Astrocyte (in vitro differentiated cells and primary cell): Measurements from ENCODE around the gene WNT9B. TPM values are rescaled to one million over a fixed set of nuclear protein-coding genes. Genes with fewer than 3 reads are reported as not detected.

Experiments used
- DNase-seq: peaks from one replicate; pipeline ENCODE4 v3.0.0-alpha.2; 2010; ENCODE audit warnings: low read depth
- FAIRE-seq: peaks from 2 replicates; lab custom pipeline; 2011; peaks lifted over from hg19 to GRCh38; lab: Jason Lieb, UNC
- H2AFZ ChIP-seq: 2 replicates; pipeline ENCODE4 v1.6.0; 2012; ENCODE audit warnings: low read depth, low read length, inconsistent platforms
- H3K27ac ChIP-seq: 2 replicates; pipeline ENCODE4 v1.5.1; 2011; ENCODE audit warnings: low read depth, low read length, inconsistent platforms
- H3K27me3 ChIP-seq: 2 replicates; pipeline ENCODE4 v1.6.0; 2011; ENCODE audit warnings: low read length, inconsistent platforms; ENCODE audit not compliant: insufficient read depth
- H3K36me3 ChIP-seq: 2 replicates; pipeline ENCODE4 v1.5.1; 2011; ENCODE audit warnings: low read length, inconsistent platforms; ENCODE audit not compliant: insufficient read depth
- H3K4me1 ChIP-seq: 2 replicates; pipeline ENCODE4 v1.5.1; 2011; ENCODE audit warnings: low read length, inconsistent platforms; ENCODE audit not compliant: insufficient read depth
- H3K4me2 ChIP-seq: 2 replicates; pipeline ENCODE4 v1.6.0; 2012; ENCODE audit warnings: low read length, inconsistent platforms
- H3K4me3 ChIP-seq: 2 replicates; pipeline ENCODE4 v1.5.1; 2011; ENCODE audit warnings: low read depth, mild to moderate bottlenecking, low read length, inconsistent platforms; ENCODE audit not compliant: insufficient read depth
- H3K79me2 ChIP-seq: 2 replicates; pipeline ENCODE4 v1.6.0; 2012; ENCODE audit warnings: mild to moderate bottlenecking, low read length, inconsistent platforms; ENCODE audit not compliant: insufficient read depth
- H3K9ac ChIP-seq: 2 replicates; pipeline ENCODE4 v1.6.0; 2012; ENCODE audit warnings: mild to moderate bottlenecking, low read length, inconsistent platforms
- H3K9me3 ChIP-seq: 2 replicates; pipeline ENCODE4 v1.5.1; 2012; ENCODE audit warnings: low read depth, mild to moderate bottlenecking, low read length, inconsistent platforms; ENCODE audit not compliant: insufficient read depth
- H4K20me1 ChIP-seq: 2 replicates; pipeline ENCODE4 v1.6.0; 2012; ENCODE audit warnings: low read length, inconsistent platforms; ENCODE audit not compliant: insufficient read depth
- H3K27ac Mint-ChIP-seq: one replicate; pipeline ENCODE4 v1.8.0; 2021; ENCODE audit warnings: mild to moderate bottlenecking, mixed read lengths; ENCODE audit not compliant: unreplicated experiment
- H3K27me3 Mint-ChIP-seq: one replicate; pipeline ENCODE4 v1.8.0; 2021; ENCODE audit warnings: low read depth, mixed read lengths; ENCODE audit not compliant: unreplicated experiment
- H3K36me3 Mint-ChIP-seq: one replicate; pipeline ENCODE4 v1.8.0; 2021; ENCODE audit warnings: low read depth, mixed read lengths; ENCODE audit not compliant: unreplicated experiment
- H3K4me1 Mint-ChIP-seq: one replicate; pipeline ENCODE4 v1.8.0; 2021; ENCODE audit warnings: low read depth, mixed read lengths; ENCODE audit not compliant: unreplicated experiment
- H3K4me3 Mint-ChIP-seq: one replicate; pipeline ENCODE4 v1.8.0; 2021; ENCODE audit warnings: mild to moderate bottlenecking, moderate library complexity, mixed read lengths; ENCODE audit not compliant: unreplicated experiment
- H3K9me3 Mint-ChIP-seq: one replicate; pipeline ENCODE4 v1.8.0; 2021; ENCODE audit warnings: mild to moderate bottlenecking, mixed read lengths; ENCODE audit not compliant: unreplicated experiment
- EZH2 ChIP-seq: IDR thresholded peaks from 2 replicates; pipeline ENCODE4 v1.6.1; 2012; ENCODE audit warnings: mild to moderate bottlenecking, low read length, inconsistent platforms; ENCODE audit not compliant: insufficient read depth
- total RNA-seq: library from RNA; stranded (reverse); gene quantifications from 2 replicates; pipeline ENCODE4 v1.2.1, GENCODE V29; 2021
- TF ChIP-seq, protein P1 (sequence below): IDR thresholded peaks from 2 replicates; pipeline ENCODE4 v1.5.1; 2011; ENCODE audit warnings: low read depth, mild to moderate bottlenecking, inconsistent platforms, low read length, moderate library complexity; ENCODE audit not compliant: insufficient read depth

The WNT9B gene
- total RNA-seq, 1 donor from 2014 or later = 0.48 TPM

DNA sequence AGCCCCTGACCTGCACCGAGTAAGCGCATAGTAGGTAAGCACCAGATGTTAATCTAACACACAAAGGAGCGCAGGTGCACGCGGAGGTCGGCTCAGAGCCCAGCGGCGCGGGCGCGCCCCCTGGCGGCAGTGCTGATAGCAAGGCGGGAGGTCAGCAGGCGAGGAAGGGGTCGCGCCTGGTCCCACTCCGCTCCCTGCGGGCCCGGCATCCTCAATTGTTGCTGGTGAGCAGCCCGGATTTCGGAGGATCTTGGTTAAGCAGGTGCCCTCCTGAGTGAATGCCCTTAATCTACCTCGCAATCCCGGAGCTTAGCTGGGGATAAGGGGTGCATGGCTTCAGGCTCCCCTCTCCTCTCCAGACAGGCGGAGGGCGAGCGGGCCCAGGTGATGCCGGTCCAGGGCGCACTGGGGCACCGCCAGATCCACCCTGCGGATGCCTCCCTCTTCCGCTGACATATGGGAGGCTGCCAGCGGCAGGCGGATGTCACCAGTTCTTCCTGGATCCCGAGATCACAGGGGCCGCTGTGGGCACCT, 28.9 kb upstream of the WNT9B start:
- H3K4me1 Mint-ChIP-seq = no peaks in the 10 kb centered on the region
- H2AFZ ChIP-seq = no peak overlapping the region
- no peaks in the 10 kb centered on the region for H4K20me1 ChIP-seq
- no peak overlapping the region for H3K4me2 ChIP-seq
- peaks cover 58% of the 10 kb centered on the region for H3K27me3 ChIP-seq
- no peak overlapping the region for H3K4me3 Mint-ChIP-seq
- H3K4me3 ChIP-seq = no peak overlapping the region
- H3K9me3 ChIP-seq = no peaks in the 10 kb centered on the region
- peaks cover 6% of the 10 kb centered on the region for H3K4me1 ChIP-seq
- peaks cover 52% of the 10 kb centered on the region for H3K27me3 Mint-ChIP-seq
- peaks cover 2% of the 10 kb centered on the region for H3K9me3 Mint-ChIP-seq
- H3K79me2 ChIP-seq = no peaks in the 10 kb centered on the region
- H3K27ac Mint-ChIP-seq = no peak overlapping the region
- H3K36me3 Mint-ChIP-seq = peaks cover 2% of the 10 kb centered on the region
- no peak for FAIRE-seq
- no peak overlapping the region for H3K9ac ChIP-seq
- no peak for TF ChIP-seq EZH2
- TF ChIP-seq, protein P1, sequence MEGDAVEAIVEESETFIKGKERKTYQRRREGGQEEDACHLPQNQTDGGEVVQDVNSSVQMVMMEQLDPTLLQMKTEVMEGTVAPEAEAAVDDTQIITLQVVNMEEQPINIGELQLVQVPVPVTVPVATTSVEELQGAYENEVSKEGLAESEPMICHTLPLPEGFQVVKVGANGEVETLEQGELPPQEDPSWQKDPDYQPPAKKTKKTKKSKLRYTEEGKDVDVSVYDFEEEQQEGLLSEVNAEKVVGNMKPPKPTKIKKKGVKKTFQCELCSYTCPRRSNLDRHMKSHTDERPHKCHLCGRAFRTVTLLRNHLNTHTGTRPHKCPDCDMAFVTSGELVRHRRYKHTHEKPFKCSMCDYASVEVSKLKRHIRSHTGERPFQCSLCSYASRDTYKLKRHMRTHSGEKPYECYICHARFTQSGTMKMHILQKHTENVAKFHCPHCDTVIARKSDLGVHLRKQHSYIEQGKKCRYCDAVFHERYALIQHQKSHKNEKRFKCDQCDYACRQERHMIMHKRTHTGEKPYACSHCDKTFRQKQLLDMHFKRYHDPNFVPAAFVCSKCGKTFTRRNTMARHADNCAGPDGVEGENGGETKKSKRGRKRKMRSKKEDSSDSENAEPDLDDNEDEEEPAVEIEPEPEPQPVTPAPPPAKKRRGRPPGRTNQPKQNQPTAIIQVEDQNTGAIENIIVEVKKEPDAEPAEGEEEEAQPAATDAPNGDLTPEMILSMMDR = peak; percentile 35
- no peaks in the 10 kb centered on the region for H3K36me3 ChIP-seq
- H3K27ac ChIP-seq = no peak overlapping the region
- no peak for DNase-seq

DNA sequence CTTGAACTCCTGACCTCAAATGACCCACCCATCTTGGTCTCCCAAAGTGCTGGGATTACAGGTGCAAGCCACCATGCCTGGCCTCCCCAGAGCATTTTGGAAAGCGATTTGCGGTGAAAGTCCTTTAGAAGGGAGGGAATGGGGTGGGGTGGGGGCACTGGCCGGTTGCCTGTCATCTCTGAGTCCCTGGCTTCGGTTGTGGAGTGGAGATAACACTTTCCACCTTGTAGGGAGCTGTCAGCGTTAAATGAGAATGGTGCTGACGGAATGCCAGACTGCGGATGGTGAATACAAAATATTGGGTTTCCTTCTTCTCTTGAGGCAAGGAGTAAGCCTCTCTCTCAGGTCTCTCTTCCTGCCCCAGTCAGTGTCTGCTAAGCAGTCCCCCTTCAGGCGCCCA, 27.7 kb upstream of the WNT9B start:
- Mint-ChIP-seq H3K4me3 (no peak overlapping the region), H3K27me3 (peaks cover 47% of the 10 kb centered on the region), H3K36me3 (no peaks in the 10 kb centered on the region), H3K9me3 (peaks cover 2% of the 10 kb centered on the region), H3K4me1 (peaks cover 2% of the 10 kb centered on the region), H3K27ac (no peak overlapping the region)
- Histone ChIP-seq H3K36me3 (no peaks in the 10 kb centered on the region), H3K4me1 (peaks cover 6% of the 10 kb centered on the region), H3K9me3 (no peaks in the 10 kb centered on the region), H2AFZ (no peak overlapping the region), H3K4me2 (no peak overlapping the region), H3K9ac (no peak overlapping the region), H3K27me3 (peaks cover 48% of the 10 kb centered on the region), H3K4me3 (no peak overlapping the region), H4K20me1 (no peaks in the 10 kb centered on the region), H3K79me2 (no peaks in the 10 kb centered on the region), H3K27ac (no peak overlapping the region)
- TF ChIP-seq, protein P1 = no peak
- no peak for TF ChIP-seq EZH2
- FAIRE-seq = no peak
- no peak for DNase-seq

DNA sequence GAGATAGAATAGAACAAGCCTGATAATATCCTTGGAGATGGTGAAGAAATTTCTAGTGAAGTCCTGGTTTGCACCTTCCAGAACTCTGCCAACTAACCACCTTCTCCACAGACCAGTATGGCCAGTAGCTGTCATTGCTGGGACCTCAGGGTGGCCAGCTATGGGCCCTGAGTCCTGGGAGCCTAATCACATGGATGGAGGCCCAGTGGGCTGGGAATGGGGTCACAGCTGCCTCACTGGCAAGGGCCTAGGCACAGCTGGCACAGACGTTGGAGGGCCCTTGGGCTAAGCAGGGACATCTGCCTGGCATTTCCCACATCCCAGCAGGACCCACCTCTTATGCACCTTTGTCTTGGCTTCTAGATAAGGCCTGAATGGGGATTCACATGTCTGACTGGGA, 25.3 kb upstream of the WNT9B start:
- H3K9me3 Mint-ChIP-seq = peaks cover 2% of the 10 kb centered on the region
- FAIRE-seq (no peak), DNase-seq (no peak)
- H3K27ac Mint-ChIP-seq = no peak overlapping the region
- Histone ChIP-seq H3K79me2 (no peaks in the 10 kb centered on the region), H3K9ac (no peak overlapping the region), H3K4me3 (no peak overlapping the region), H3K4me2 (no peak overlapping the region), H4K20me1 (no peaks in the 10 kb centered on the region), H3K36me3 (no peaks in the 10 kb centered on the region), H3K9me3 (no peaks in the 10 kb centered on the region), H3K27ac (no peak overlapping the region), H3K4me1 (no peaks in the 10 kb centered on the region), H2AFZ (no peak overlapping the region), H3K27me3 (peaks cover 24% of the 10 kb centered on the region)
- H3K36me3 Mint-ChIP-seq = no peaks in the 10 kb centered on the region
- TF ChIP-seq, protein P1 = no peak
- TF ChIP-seq EZH2 = no peak
- peaks cover 2% of the 10 kb centered on the region for H3K4me1 Mint-ChIP-seq
- H3K27me3 Mint-ChIP-seq = peaks cover 47% of the 10 kb centered on the region
- no peak overlapping the region for H3K4me3 Mint-ChIP-seq
